ENCODE data around the gene OR2B2. TPM values are rescaled to one million over a fixed set of nuclear protein-coding genes. Genes with fewer than 3 reads are reported as not detected.

OR2B2 gene
- total and polyA plus RNA-seq, 8 donors, result not detected

GRCh38 chr6:27897580-27898206, 14.5 kb downstream of the OR2B2 start:
- Histone ChIP-seq H3K4me1 (peaks cover 7 to 32% of the 10 kb centered on the region in 2 donors), H3K27me3 (no peaks in the 10 kb centered on the region), H3K27ac (no peak overlapping the region), H3K9me3 (no peaks in the 10 kb centered on the region), H3K36me3 (no peaks in the 10 kb centered on the region), H3K4me3 (no peak overlapping the region)
- ATAC-seq, result no peak
- intact Hi-C loops (cut with DNase I), result loop anchor here in 1 of 2 donors (10.0 kb wide), 1 partner anchor 753 kb away; a partner anchor contains a TSS
- no peak for DNase-seq
- TF ChIP-seq CTCF (IDR thresholded peaks at IDR 0.05), result no peak

DNA sequence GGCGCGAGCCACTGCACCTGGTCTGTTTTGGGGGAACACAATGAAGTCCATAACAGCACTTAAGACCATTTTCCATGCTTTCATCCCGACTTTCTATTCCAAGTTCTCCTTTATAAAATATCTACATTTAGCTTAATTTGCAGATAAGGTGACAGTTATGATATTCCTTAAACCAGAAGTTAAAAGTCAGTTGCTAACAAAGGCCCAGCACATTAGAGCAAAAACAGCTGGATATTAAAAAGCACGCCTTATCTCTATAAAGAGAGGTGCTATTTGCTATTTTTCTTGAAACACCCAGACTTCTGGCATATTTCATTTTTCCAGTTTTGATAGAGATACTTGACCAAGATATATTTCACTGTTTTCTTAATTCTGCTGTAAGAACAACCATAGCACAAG, 15.8 kb downstream of the OR2B2 start:
- Histone ChIP-seq H3K4me3 (no peak overlapping the region), H3K27ac (no peak overlapping the region), H3K27me3 (peaks cover 0 to 10% of the 10 kb centered on the region in 2 donors), H3K36me3 (no peaks in the 10 kb centered on the region), H3K9me3 (no peaks in the 10 kb centered on the region), H3K4me1 (peaks cover 4 to 38% of the 10 kb centered on the region in 2 donors)
- no peak for TF ChIP-seq CTCF (IDR thresholded peaks at IDR 0.05)
- DNase-seq, result no peak
- no peak for ATAC-seq
- intact Hi-C loops (cut with DNase I), result loop anchor here in 1 of 2 donors (10.0 kb wide), 1 partner anchor 752 kb away; a partner anchor contains a TSS

- peak overlapping the region; percentile 59 to 64 for H3K4me3 ChIP-seq
- H3K27me3 ChIP-seq, result peaks cover 0 to 23% of the 10 kb centered on the region in 2 donors
- H3K4me1 ChIP-seq, result peaks cover 4 to 50% of the 10 kb centered on the region in 2 donors
- H3K9me3 ChIP-seq, result no peaks in the 10 kb centered on the region
- intact Hi-C loops (cut with DNase I), result loop anchor here in 1 of 2 donors (10.0 kb wide), 1 partner anchor 750 kb away; a partner anchor contains a TSS
- peak overlapping the region; percentile 78 to 93 for H3K27ac ChIP-seq
- peak in 3 of 4 donors; percentile 61 to 91 (median 84) for DNase-seq
- no peaks in the 10 kb centered on the region for H3K36me3 ChIP-seq
- peak; percentile 67 for ATAC-seq
- TF ChIP-seq CTCF (IDR thresholded peaks at IDR 0.05), result peak; percentile 70 to 86
These were observed 17.1 kb downstream of the OR2B2 start for GRCh38 chr6:27894839-27895762.

GRCh38 chr6:27893836-27894807, 18.1 kb downstream of the OR2B2 start:
- peak overlapping the region; percentile 78 to 93 for H3K27ac ChIP-seq
- H3K36me3 ChIP-seq, result no peaks in the 10 kb centered on the region
- H3K4me3 ChIP-seq, result peak overlapping the region; percentile 59 to 64
- peaks cover 4 to 50% of the 10 kb centered on the region in 2 donors for H3K4me1 ChIP-seq
- H3K9me3 ChIP-seq, result no peaks in the 10 kb centered on the region
- peaks cover 0 to 33% of the 10 kb centered on the region in 2 donors for H3K27me3 ChIP-seq
- DNase-seq, result peak; percentile 80 to 94 (median 90)
- intact Hi-C loops (cut with DNase I), result loop anchor here in 1 of 2 donors (10.0 kb wide), 1 partner anchor 749 kb away; a partner anchor contains a TSS
- TF ChIP-seq CTCF (IDR thresholded peaks at IDR 0.05), result no peak
- peak; percentile 66 for ATAC-seq
